ENCODE measurements around the gene MARCHF2.

GRCh38 chr19:8398311-8398771, 14.8 kb upstream of the MARCHF2 start:
- TF ChIP-seq CTCF (IDR thresholded peaks at IDR 0.05; ENCODE audit: low read depth, low read length) (no peak), POLR2A (IDR thresholded peaks at IDR 0.05; ENCODE audit: extremely low read depth, insufficient read length) (no peak), MAX (IDR thresholded peaks at IDR 0.05; ENCODE audit: low read depth, low read length) (no peak), MYC (IDR thresholded peaks at IDR 0.05; ENCODE audit: low read depth, low read length) (no peak)

All from NB4 (cell line).